A673 (cell line): ENCODE measurements around the gene ZNF264.

Source experiments
- CTCF ChIP-seq: fragments of 300-800, 200-600 bp; sonication (generic); conservative IDR thresholded peaks from 2 replicates; pipeline ENCODE4 v1.5.1; 2017; ENCODE audit warnings: low read depth, mild to moderate bottlenecking, antibody characterized with exemption, low read length, moderate library complexity, mixed read lengths
- EZH2 ChIP-seq: fragments of 200-600 bp; sonication (generic); IDR thresholded peaks from 2 replicates; pipeline ENCODE4 v1.6.1; 2017; ENCODE audit warnings: borderline replicate concordance, low read depth, mild to moderate bottlenecking, mixed read lengths, antibody characterized with exemption, low read length; ENCODE audit not compliant: poor library complexity, severe bottlenecking

- no peak for TF ChIP-seq CTCF
- no peak for TF ChIP-seq EZH2
Observed at GRCh38 chr19:57240311-57241090, 49.2 kb downstream of the ZNF264 start, which contains the start of gene ZNF805.
